PFSK-1 (cell line): ENCODE data around the gene CAMKMT.

Experiments used
- FOXP2 ChIP-seq: optimal IDR thresholded peaks from 2 replicates; pipeline ENCODE3; 2011; ENCODE audit warnings: borderline replicate concordance, control low read depth, inconsistent platforms; ENCODE audit not compliant: insufficient read depth; ENCODE audit errors: extremely low read length, extremely low read depth
- POLR2AphosphoS5 ChIP-seq: IDR thresholded peaks from 2 replicates; pipeline ENCODE4 v1.6.1; 2012; ENCODE audit warnings: low read depth, mild to moderate bottlenecking, control low read depth, low read length, moderate library complexity
- SIN3A ChIP-seq: IDR thresholded peaks from 2 replicates; pipeline ENCODE4 v1.6.1; 2012; ENCODE audit warnings: mild to moderate bottlenecking, low read length, moderate library complexity, borderline replicate concordance; ENCODE audit not compliant: insufficient read depth
- TAF1 ChIP-seq: IDR thresholded peaks from 2 replicates; pipeline ENCODE4 v1.6.1; 2012; ENCODE audit warnings: low read length, control low read depth, borderline replicate concordance; ENCODE audit not compliant: insufficient read depth
- TF ChIP-seq, protein P1 (sequence below), 2 experiments: IDR thresholded peaks; 2 replicates each; pipeline versions ENCODE4 v1.6.1 to v1.8.0; 2011 to 2012; ENCODE audit warnings: low read depth in 2 of 2, low read length in 2 of 2, control low read depth in 1 of 2, inconsistent platforms in 1 of 2, mild to moderate bottlenecking in 1 of 2, moderate library complexity in 1 of 2; ENCODE audit not compliant: insufficient read depth in 1 of 2

Gene CAMKMT

DNA sequence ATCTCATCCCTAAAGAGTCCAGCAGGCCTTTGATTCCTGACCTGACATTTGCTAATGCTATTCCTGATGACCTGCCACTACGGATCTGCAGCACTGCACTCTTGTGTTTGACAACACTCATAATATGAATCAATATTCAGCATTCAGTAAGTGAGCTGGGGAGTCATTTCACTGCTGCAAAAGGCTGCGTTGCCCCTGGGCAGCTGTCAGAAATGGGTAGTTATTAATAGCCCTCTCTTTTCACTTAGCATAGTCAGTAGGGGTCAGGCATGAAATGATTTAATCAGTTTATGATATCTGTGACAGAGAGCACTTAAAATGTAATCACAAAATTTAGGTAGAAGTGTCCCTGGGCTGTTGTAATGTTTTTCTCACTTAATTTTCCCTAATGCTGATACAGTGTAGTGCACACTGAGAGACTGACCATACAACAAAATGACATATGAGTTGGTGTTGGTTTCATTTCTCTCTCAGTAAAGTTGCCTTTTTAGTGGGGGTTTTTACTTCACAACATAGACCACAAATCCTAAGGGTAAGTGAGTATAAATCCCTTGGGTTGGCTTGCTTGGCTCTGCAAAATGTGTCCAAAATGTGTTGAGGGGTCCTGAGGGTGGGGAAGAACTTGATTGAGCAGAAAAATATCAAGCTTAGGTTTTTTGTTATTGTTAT is 184.8 kb downstream of the CAMKMT start:
- TF ChIP-seq FOXP2, result no peak

DNA sequence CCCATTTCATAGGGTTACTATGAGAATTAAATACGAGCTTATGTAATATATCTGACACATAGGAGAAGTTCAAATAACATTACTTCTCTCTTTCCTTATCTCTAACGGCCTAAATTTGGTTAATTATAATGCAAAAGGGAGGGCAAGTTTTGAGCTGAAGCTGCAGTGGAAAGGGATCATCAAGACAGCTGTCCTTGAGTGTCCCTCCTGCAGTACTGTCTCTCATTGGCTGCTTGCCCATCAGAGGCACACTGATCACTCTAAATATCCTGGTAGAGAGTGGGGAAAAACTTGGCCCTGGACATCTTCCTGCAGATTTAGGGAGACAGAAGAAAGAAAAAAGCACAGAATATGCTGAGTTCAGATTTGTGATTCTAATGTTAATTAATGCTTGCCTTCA is 186.0 kb downstream of the CAMKMT start:
- no peak for TF ChIP-seq POLR2AphosphoS5
- no peak for TF ChIP-seq FOXP2
- no peak for TF ChIP-seq SIN3A
- TF ChIP-seq, protein P1, sequence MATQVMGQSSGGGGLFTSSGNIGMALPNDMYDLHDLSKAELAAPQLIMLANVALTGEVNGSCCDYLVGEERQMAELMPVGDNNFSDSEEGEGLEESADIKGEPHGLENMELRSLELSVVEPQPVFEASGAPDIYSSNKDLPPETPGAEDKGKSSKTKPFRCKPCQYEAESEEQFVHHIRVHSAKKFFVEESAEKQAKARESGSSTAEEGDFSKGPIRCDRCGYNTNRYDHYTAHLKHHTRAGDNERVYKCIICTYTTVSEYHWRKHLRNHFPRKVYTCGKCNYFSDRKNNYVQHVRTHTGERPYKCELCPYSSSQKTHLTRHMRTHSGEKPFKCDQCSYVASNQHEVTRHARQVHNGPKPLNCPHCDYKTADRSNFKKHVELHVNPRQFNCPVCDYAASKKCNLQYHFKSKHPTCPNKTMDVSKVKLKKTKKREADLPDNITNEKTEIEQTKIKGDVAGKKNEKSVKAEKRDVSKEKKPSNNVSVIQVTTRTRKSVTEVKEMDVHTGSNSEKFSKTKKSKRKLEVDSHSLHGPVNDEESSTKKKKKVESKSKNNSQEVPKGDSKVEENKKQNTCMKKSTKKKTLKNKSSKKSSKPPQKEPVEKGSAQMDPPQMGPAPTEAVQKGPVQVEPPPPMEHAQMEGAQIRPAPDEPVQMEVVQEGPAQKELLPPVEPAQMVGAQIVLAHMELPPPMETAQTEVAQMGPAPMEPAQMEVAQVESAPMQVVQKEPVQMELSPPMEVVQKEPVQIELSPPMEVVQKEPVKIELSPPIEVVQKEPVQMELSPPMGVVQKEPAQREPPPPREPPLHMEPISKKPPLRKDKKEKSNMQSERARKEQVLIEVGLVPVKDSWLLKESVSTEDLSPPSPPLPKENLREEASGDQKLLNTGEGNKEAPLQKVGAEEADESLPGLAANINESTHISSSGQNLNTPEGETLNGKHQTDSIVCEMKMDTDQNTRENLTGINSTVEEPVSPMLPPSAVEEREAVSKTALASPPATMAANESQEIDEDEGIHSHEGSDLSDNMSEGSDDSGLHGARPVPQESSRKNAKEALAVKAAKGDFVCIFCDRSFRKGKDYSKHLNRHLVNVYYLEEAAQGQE (IDR thresholded peaks at IDR 0.05; ENCODE audit: insufficient read depth in 1 of 2, low read depth in 2 of 2, low read length in 2 of 2), result no peak
- no peak for TF ChIP-seq TAF1

DNA sequence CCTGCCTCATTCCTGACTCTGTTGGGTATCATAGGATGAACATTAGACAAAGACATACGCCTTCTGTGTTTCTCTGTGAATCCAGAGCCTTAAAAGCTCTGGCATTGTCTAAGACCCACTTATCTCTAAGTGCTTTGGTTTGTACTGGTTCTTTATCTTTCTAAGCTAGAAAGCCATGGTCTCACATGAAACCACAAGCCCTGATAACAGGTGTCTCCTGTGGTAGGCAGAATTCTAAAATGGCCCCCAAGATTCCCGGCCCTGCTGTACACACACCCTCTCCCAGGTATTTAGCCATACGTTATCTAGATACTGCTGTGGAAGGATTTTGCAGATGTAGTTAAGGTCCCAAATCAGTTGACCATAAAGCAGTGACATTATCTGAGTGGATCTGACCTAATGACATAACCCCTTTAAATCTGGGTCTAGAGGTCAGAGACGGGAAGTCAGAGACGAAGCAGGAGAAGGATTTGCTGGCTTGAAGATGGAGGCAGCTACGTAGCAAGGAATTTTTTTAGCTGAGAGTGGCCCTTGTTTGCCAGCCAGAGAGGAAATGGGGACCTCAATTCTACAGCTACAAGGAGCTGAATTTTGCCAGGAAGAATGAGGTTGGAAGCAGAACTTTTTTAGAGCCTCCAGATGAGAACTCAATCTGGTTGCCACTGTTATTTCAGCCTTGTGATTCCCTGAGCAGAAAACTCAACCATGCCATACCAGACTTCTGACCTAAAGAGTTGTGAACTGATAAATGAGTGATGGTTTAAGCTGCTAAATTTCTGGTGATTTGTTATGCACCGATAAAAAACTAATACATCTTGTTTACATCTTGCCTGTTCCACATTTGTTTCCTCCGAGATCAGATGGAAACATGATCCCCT is 186.7 kb downstream of the CAMKMT start:
- TF ChIP-seq FOXP2 (no peak), POLR2AphosphoS5 (no peak), SIN3A (no peak), TAF1 (no peak)
- TF ChIP-seq, protein P1 (IDR thresholded peaks at IDR 0.05; ENCODE audit: insufficient read depth in 1 of 2, low read depth in 2 of 2, low read length in 2 of 2), result no peak

DNA sequence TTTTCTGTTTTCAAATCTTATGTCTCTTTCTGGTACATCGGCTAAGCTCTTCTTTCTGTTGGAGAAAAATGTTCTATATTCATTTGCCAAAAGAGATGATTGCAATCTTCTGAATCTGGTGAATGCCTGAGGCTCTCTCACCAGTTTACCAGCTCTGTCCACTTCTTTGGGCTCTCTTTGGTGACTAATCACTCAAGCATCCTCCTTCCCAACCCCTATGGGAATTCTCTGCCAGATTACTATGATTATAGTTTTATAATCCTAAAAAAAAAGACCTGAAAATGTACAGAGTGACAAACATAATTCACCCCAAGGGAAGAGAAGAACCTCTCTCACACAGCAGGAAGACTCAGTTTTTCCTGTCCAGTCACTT is 187.3 kb downstream of the CAMKMT start:
- TF ChIP-seq POLR2AphosphoS5, result no peak
- no peak for TF ChIP-seq FOXP2
- TF ChIP-seq SIN3A, result no peak
- TF ChIP-seq, protein P1 (IDR thresholded peaks at IDR 0.05; ENCODE audit: insufficient read depth in 1 of 2, low read depth in 2 of 2, low read length in 2 of 2), result no peak
- TF ChIP-seq TAF1, result no peak

DNA sequence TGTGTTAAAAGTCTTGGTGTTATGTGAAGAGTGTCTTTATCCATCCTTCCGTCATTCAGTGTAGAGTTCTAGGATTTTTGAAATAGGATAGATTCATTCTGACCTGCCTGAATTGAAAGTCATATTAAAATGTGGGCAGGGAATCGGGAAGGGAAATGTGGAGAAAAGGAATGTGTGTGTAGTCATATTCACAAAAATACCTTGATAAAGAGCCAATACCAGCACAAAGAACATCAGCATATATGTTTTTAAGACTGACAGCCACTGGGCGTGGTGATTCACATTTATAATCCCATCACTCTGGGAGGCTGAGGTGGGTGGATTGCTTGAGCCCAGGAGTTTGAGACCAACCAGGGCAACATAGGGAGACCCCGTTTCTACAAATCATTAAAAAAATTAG is 188.1 kb downstream of the CAMKMT start:
- TF ChIP-seq TAF1 (no peak), SIN3A (no peak), FOXP2 (no peak)

DNA sequence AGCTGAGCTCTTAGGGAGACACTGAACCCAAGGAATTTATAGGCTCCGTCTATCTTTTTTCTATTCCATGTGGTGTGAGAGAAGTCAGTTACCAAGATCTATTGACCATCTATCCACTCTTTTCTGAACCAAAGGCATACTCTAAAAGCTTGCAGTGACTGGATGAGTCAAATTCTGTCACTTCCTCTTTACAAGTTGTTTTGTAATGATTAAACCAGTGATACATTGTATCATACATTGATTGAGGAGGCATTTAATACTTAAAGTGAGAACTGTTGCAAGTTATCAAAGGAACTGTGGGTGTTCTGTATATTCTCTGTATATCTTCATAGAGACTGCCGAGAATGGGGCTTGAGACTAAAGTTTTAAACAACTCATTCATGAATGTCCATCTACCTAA is 188.8 kb downstream of the CAMKMT start:
- TF ChIP-seq, protein P1 (IDR thresholded peaks at IDR 0.05; ENCODE audit: insufficient read depth in 1 of 2, low read depth in 2 of 2, low read length in 2 of 2), result no peak
- TF ChIP-seq SIN3A (no peak), FOXP2 (no peak), TAF1 (no peak), POLR2AphosphoS5 (no peak)
